SK-N-SH (cell line): Measurements from ENCODE around the gene CHRNE. TPM values are rescaled to one million over a fixed set of nuclear protein-coding genes. Genes with fewer than 3 reads are reported as not detected.
A peak's percentile ranks its signal among the peaks of the same experiment; 100 is the strongest.

Experiments
- CTCF ChIA-PET: fragments of 300-600, 350-600 bp; formaldehyde crosslinking; extraction: SDS; loops from one replicate; lab custom pipeline; 2021; lab: Yijun Ruan, JAX
- POLR2A ChIA-PET: fragments of 350-600 bp; sonication (Branson Sonifier 250); formaldehyde crosslinking; extraction: SDS; loops from one replicate; lab custom pipeline; 2020; ENCODE audit warnings: antibody characterized with exemption, inconsistent platforms; lab: Yijun Ruan, JAX
- DNase-seq: peaks from one replicate; pipeline ENCODE4 v3.0.0; 2012
- H2AFZ ChIP-seq: fragments of 200-600 bp; sonication (generic); 2 replicates; pipeline ENCODE4 v1.8.1; 2016; ENCODE audit warnings: antibody characterized with exemption, mild to moderate bottlenecking, low read depth
- H3F3A ChIP-seq: fragments of 200-600 bp; sonication (generic); replicated peaks from 2 replicates; pipeline ENCODE3; 2016; ENCODE audit warnings: antibody characterized with exemption, mild to moderate bottlenecking; ENCODE audit not compliant: insufficient read depth
- H3K27ac ChIP-seq, 2 experiments: fragments of 200-500 bp in 1 of 2; fragments of 200-600 bp in 1 of 2; sonication (Bioruptor generic) in 1 of 2; sonication (generic), shearing (Covaris generic) in 1 of 2; 2 replicates each; pipeline versions ENCODE4 v1.5.1 to v1.6.1; 2014 to 2016; ENCODE audit warnings: low read depth in 2 of 2, inconsistent platforms in 1 of 2, low read length in 1 of 2, mild to moderate bottlenecking in 1 of 2, mixed read lengths in 1 of 2
- H3K27me3 ChIP-seq: fragments of 200-600 bp; sonication (generic), shearing (Covaris generic); 2 replicates; pipeline ENCODE4 v1.6.1; 2016; ENCODE audit warnings: mixed run types; ENCODE audit not compliant: insufficient read depth
- H3K36me3 ChIP-seq, 2 experiments: fragments of 200-500 bp in 1 of 2; fragments of 200-600 bp in 1 of 2; sonication (Bioruptor generic) in 1 of 2; sonication (generic) in 1 of 2; replicated peaks in 1 of 2; 2 replicates each; pipeline versions ENCODE3 to v1.5.1; 2014 to 2016; ENCODE audit warnings: low read length in 1 of 2, mild to moderate bottlenecking in 1 of 2; ENCODE audit not compliant: insufficient read depth in 2 of 2, control insufficient read depth in 1 of 2
- H3K4me1 ChIP-seq, 2 experiments: fragments of 200-500 bp in 1 of 2; fragments of 200-600 bp in 1 of 2; sonication (Bioruptor generic) in 1 of 2; sonication (generic), shearing (Covaris generic) in 1 of 2; 2 replicates each; pipeline versions ENCODE4 v1.5.1 to v1.6.1; 2014 to 2016; ENCODE audit warnings: low read depth in 1 of 2, low read length in 1 of 2, mixed run types in 1 of 2; ENCODE audit not compliant: insufficient read depth in 2 of 2, control insufficient read depth in 1 of 2
- H3K4me2 ChIP-seq: fragments of 200-600 bp; sonication (generic), shearing (Covaris generic); 2 replicates; pipeline ENCODE4 v1.6.1; 2017; ENCODE audit warnings: mixed run types
- H3K4me3 ChIP-seq, 2 experiments: fragments of 200-500 bp in 1 of 2; fragments of 200-600 bp in 1 of 2; sonication (Bioruptor generic) in 1 of 2; sonication (generic), shearing (Covaris generic) in 1 of 2; 2 replicates each; pipeline versions ENCODE4 v1.5.1 to v1.8.1; 2014 to 2016; ENCODE audit warnings: low read depth in 2 of 2, inconsistent platforms in 1 of 2, low read length in 1 of 2, mild to moderate bottlenecking in 1 of 2, mixed read lengths in 1 of 2, moderate library complexity in 1 of 2
- H3K79me2 ChIP-seq: fragments of 200-600 bp; sonication (generic); 2 replicates; pipeline ENCODE4 v1.8.1; 2017; ENCODE audit warnings: mild to moderate bottlenecking; ENCODE audit not compliant: insufficient read depth
- H3K9ac ChIP-seq: fragments of 200-600 bp; sonication (generic); 2 replicates; pipeline ENCODE4 v1.6.1; 2017; ENCODE audit warnings: mixed run types
- H3K9me2 ChIP-seq: fragments of 200-600 bp; sonication (generic); 2 replicates; pipeline ENCODE4 v1.6.1; 2017; ENCODE audit warnings: mixed run types
- H3K9me3 ChIP-seq: fragments of 200-600 bp; sonication (generic); 2 replicates; pipeline ENCODE4 v1.6.1; 2017; ENCODE audit warnings: mixed run types, mild to moderate bottlenecking, moderate library complexity
- H4K20me1 ChIP-seq: fragments of 200-600 bp; sonication (generic); 2 replicates; pipeline ENCODE4 v1.6.1; 2017; ENCODE audit warnings: mild to moderate bottlenecking, mixed run types; ENCODE audit not compliant: insufficient read depth
- CHD2 ChIP-seq: fragments of 150-350 bp; IDR thresholded peaks from 2 replicates; pipeline ENCODE4 v1.6.1; 2018; ENCODE audit warnings: low read length; ENCODE audit not compliant: partially characterized antibody
- ELF1 ChIP-seq: IDR thresholded peaks from 2 replicates; pipeline ENCODE4 v1.4.0; 2012
- EP300 ChIP-seq, 2 experiments: IDR thresholded peaks; 2 replicates each; pipeline versions ENCODE4 v1.4.0 to v1.6.1; 2012; ENCODE audit warnings: borderline replicate concordance in 1 of 2, low read depth in 1 of 2, low read length in 1 of 2
- FOXJ3 ChIP-seq: sonication (generic); formaldehyde crosslinking; IDR thresholded peaks from 2 replicates; pipeline ENCODE4 v1.5.1; 2020; ENCODE audit warnings: mild to moderate bottlenecking, missing genetic modification reagents
- FOXM1 ChIP-seq: IDR thresholded peaks from 2 replicates; pipeline ENCODE4 v1.4.0; 2012; ENCODE audit warnings: low read depth, mild to moderate bottlenecking
- GABPA ChIP-seq: IDR thresholded peaks from 2 replicates; pipeline ENCODE4 v1.4.0; 2012; ENCODE audit warnings: low read depth, mild to moderate bottlenecking
- GATA2 ChIP-seq: sonication (generic); formaldehyde crosslinking; IDR thresholded peaks from 2 replicates; pipeline ENCODE4 v1.5.0; 2020; ENCODE audit warnings: mild to moderate bottlenecking, missing genetic modification reagents
- IRF3 ChIP-seq: fragments of 150-350 bp; IDR thresholded peaks from 2 replicates; pipeline ENCODE4 v1.6.1; 2016; ENCODE audit warnings: mild to moderate bottlenecking, low read depth, low read length
- JUND ChIP-seq: IDR thresholded peaks from 2 replicates; pipeline ENCODE4 v1.4.0; 2012
- MAX ChIP-seq: IDR thresholded peaks from 2 replicates; pipeline ENCODE4 v1.4.0; 2012; ENCODE audit warnings: low read depth
- MEF2A ChIP-seq: IDR thresholded peaks from 2 replicates; pipeline ENCODE4 v1.4.0; 2012; ENCODE audit warnings: low read depth, borderline replicate concordance
- MXI1 ChIP-seq: IDR thresholded peaks from 2 replicates; pipeline ENCODE4 v1.6.1; 2012; ENCODE audit warnings: mild to moderate bottlenecking, low read depth, low read length, improper control_type of control experiment
- NFIC ChIP-seq: IDR thresholded peaks from 2 replicates; pipeline ENCODE4 v1.4.0; 2012; ENCODE audit warnings: borderline replicate concordance
- NRF1 ChIP-seq: IDR thresholded peaks from 2 replicates; pipeline ENCODE4 v1.6.1; 2012; ENCODE audit warnings: low read depth, mild to moderate bottlenecking, low read length
- PBX3 ChIP-seq: IDR thresholded peaks from 2 replicates; pipeline ENCODE4; 2012
- POLR2AphosphoS5 ChIP-seq: IDR thresholded peaks from 2 replicates; pipeline ENCODE4 v1.6.1; 2012; ENCODE audit warnings: low read depth, low read length
- RAD21 ChIP-seq: IDR thresholded peaks from 2 replicates; pipeline ENCODE4 v1.6.1; 2012; ENCODE audit warnings: mild to moderate bottlenecking, low read length
- RFX5 ChIP-seq: IDR thresholded peaks from 2 replicates; pipeline ENCODE4 v1.6.1; 2012; ENCODE audit warnings: mild to moderate bottlenecking, improper control_type of control experiment, low read length
- RXRA ChIP-seq: IDR thresholded peaks from 2 replicates; pipeline ENCODE4 v1.4.0; 2012; ENCODE audit warnings: low read depth, mild to moderate bottlenecking, borderline replicate concordance
- SIN3A ChIP-seq: IDR thresholded peaks from 2 replicates; pipeline ENCODE4 v1.6.1; 2012; ENCODE audit warnings: low read depth, mild to moderate bottlenecking, low read length, moderate library complexity, borderline replicate concordance
- SMC3 ChIP-seq: IDR thresholded peaks from 2 replicates; pipeline ENCODE4 v1.6.1; 2012; ENCODE audit warnings: low read depth, low read length, improper control_type of control experiment
- TAF1 ChIP-seq: IDR thresholded peaks from 2 replicates; pipeline ENCODE4 v1.6.1; 2012; ENCODE audit warnings: low read depth, mild to moderate bottlenecking, low read length, moderate library complexity, borderline replicate concordance
- TCF12 ChIP-seq: IDR thresholded peaks from 2 replicates; pipeline ENCODE4 v1.4.0; 2012
- TEAD4 ChIP-seq: IDR thresholded peaks from 2 replicates; pipeline ENCODE4 v1.4.0; 2012; ENCODE audit warnings: mild to moderate bottlenecking, borderline replicate concordance; ENCODE audit not compliant: insufficient read depth
- USF1 ChIP-seq: IDR thresholded peaks from 2 replicates; pipeline ENCODE4 v1.4.0; 2012; ENCODE audit warnings: low read depth, borderline replicate concordance
- USF2 ChIP-seq: fragments of 150-350 bp; IDR thresholded peaks from 2 replicates; pipeline ENCODE4 v1.6.1; 2017; ENCODE audit warnings: antibody characterized with exemption, low read length, low read depth, borderline replicate concordance
- YY1 ChIP-seq: IDR thresholded peaks from 2 replicates; pipeline ENCODE4 v1.4.0; 2012; ENCODE audit warnings: low read depth, mild to moderate bottlenecking
- ZBTB33 ChIP-seq: IDR thresholded peaks from 2 replicates; pipeline ENCODE4 v1.4.0; 2012; ENCODE audit warnings: low read depth, borderline replicate concordance
- WGBS: methylation state at CpG from one replicate; pipeline ENCODE4 v1.1.6; 2017; ENCODE audit warnings: low lambda C conversion rate; 5-methylcytosine and 5-hydroxymethylcytosine counted together
- polyA plus RNA-seq, 3 experiments: library from polyadenylated mRNA; depleted of rRNA; stranded (reverse); fragments of >200 nt; gene quantifications; 2 replicates each; pipeline ENCODE4 v1.2.3, GENCODE V29; 2012

The CHRNE gene
- polyA plus RNA-seq, 1 of the 3 experiments (the other 2 are of a cell fraction), result 0.71 TPM

GRCh38 chr17:4858882-4859260 lies 44.0 kb downstream of the CHRNE start:
- Histone ChIP-seq H3F3A (no peaks in the 10 kb centered on the region), H3K4me1 (peaks cover 27 to 42% of the 10 kb centered on the region in 2 experiments), H3K9ac (peak overlapping the region; percentile 27; the same call in 1 of the 2 replicates), H3K27ac (peak overlapping the region; percentile 57 to 88), H3K79me2 (peaks cover 30% of the 10 kb centered on the region), H3K27me3 (no peaks in the 10 kb centered on the region), H3K9me3 (no peaks in the 10 kb centered on the region), H3K4me2 (peak overlapping the region; percentile 68), H3K9me2 (no peaks in the 10 kb centered on the region), H3K4me3 (peak overlapping the region in 1 of 2 experiments; percentile 39; a peak in 1 of 4 replicates), H3K36me3 (no peaks in the 10 kb centered on the region), H2AFZ (no peak overlapping the region), H4K20me1 (no peaks in the 10 kb centered on the region)
- ChIA-PET POLR2A (interaction anchor here (0.7 kb wide), 1 partner anchor 75 kb away, joined by 5 read pairs; no protein-coding TSS in a partner anchor), CTCF (interaction anchor here (0.9 to 2.7 kb wide), 5 partner anchors 13 to 69 kb away, joined by 3 to 11 read pairs (median 4); no protein-coding TSS in a partner anchor)
- 3% methylated on average over 5 of the region's 5 CpGs for WGBS
- DNase-seq, result peak; percentile 83
- TF ChIP-seq EP300 (IDR thresholded peaks at IDR 0.05; ENCODE audit: borderline replicate concordance in 1 of 2, low read depth in 1 of 2, low read length in 1 of 2) (no peak), USF1 (0 out of 2 replicates have a peak, but pooled peaks have one; percentile 6), JUND (no peak), ZBTB33 (no peak), YY1 (no peak), SIN3A (no peak), FOXM1 (no peak), MEF2A (no peak), MAX (peak; percentile 48; the same call in 1 of the 2 replicates), POLR2AphosphoS5 (no peak), RXRA (no peak; the same call in 1 of the 2 replicates), ELF1 (no peak), MXI1 (peak; percentile 38; the same call in 1 of the 2 replicates), RAD21 (peak; percentile 15; the same call in 1 of the 2 replicates), IRF3 (no peak), RFX5 (no peak), CHD2 (no peak), NRF1 (no peak), TCF12 (peak; percentile 69), SMC3 (no peak), PBX3 (peak; percentile 37), FOXJ3 (CRISPR knock-in tag) (no peak), GATA2 (CRISPR knock-in tag) (peak; percentile 18; the same call in 1 of the 2 replicates), GABPA (no peak), TAF1 (no peak), USF2 (no peak), TEAD4 (no peak), NFIC (no peak)
